Epithelial cell of esophagus (primary cell): Measurements from ENCODE around the gene FOXL2.

ENCODE experiments used
- DNase-seq: peaks from one replicate; pipeline ENCODE4 v3.0.0; 2010; ENCODE audit warnings: low read depth
- H3K4me3 ChIP-seq: 2 replicates; pipeline ENCODE4 v1.5.1; 2011; ENCODE audit warnings: mild to moderate bottlenecking, low read length, control low read depth
- TF ChIP-seq, protein P1 (sequence below): IDR thresholded peaks from 2 replicates; pipeline ENCODE4 v1.5.1; 2011; ENCODE audit warnings: low read depth, mild to moderate bottlenecking, low read length, control low read depth, inconsistent platforms; ENCODE audit not compliant: insufficient read depth; ENCODE audit errors: missing control alignments

FOXL2 gene

DNA sequence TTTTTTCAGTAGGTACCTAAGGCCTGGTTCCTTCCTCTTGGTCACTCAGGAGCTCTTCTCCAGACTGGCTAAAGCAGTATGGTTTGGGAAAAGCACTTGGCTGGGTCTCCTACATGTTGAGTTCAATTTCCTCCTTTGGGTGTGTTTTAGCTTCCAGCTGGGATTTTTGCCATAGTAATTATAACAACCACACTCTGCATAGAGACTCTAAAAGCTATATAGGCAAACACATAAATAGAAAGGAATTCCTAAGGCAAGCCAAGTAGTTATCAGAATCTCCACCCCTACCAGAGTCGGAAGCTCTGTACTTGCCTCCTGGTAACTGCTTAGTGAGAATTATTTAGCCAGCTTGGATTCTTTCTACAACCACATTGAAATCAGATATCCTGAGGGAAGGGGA, 48.6 kb downstream of the FOXL2 start:
- no peak for DNase-seq
- TF ChIP-seq, protein P1, sequence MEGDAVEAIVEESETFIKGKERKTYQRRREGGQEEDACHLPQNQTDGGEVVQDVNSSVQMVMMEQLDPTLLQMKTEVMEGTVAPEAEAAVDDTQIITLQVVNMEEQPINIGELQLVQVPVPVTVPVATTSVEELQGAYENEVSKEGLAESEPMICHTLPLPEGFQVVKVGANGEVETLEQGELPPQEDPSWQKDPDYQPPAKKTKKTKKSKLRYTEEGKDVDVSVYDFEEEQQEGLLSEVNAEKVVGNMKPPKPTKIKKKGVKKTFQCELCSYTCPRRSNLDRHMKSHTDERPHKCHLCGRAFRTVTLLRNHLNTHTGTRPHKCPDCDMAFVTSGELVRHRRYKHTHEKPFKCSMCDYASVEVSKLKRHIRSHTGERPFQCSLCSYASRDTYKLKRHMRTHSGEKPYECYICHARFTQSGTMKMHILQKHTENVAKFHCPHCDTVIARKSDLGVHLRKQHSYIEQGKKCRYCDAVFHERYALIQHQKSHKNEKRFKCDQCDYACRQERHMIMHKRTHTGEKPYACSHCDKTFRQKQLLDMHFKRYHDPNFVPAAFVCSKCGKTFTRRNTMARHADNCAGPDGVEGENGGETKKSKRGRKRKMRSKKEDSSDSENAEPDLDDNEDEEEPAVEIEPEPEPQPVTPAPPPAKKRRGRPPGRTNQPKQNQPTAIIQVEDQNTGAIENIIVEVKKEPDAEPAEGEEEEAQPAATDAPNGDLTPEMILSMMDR: no peak
- H3K4me3 ChIP-seq: no peak overlapping the region
